ENCODE measurements around the gene DNAJC3. TPM values are rescaled to one million over a fixed set of nuclear protein-coding genes. Genes with fewer than 3 reads are reported as not detected.

The DNAJC3 gene
- total RNA-seq, 2 experiments from 2014 or later, result 17.6 to 17.7 TPM

- no peaks in the 10 kb centered on the region for H3K27me3 Mint-ChIP-seq
- ChIA-PET POLR2A (interaction anchor here (0.5 kb wide), 1 partner anchor 21 kb away, joined by 3 read pairs; no protein-coding TSS in a partner anchor), CTCF (no interaction called here)
- H3K36me3 ChIP-seq (ENCODE audit: insufficient read depth, low read length), result peaks cover 4% of the 10 kb centered on the region
- ATAC-seq (ENCODE audit: poor library complexity) (no peak), DNase-seq (no peak)
- TF ChIP-seq, protein P1, sequence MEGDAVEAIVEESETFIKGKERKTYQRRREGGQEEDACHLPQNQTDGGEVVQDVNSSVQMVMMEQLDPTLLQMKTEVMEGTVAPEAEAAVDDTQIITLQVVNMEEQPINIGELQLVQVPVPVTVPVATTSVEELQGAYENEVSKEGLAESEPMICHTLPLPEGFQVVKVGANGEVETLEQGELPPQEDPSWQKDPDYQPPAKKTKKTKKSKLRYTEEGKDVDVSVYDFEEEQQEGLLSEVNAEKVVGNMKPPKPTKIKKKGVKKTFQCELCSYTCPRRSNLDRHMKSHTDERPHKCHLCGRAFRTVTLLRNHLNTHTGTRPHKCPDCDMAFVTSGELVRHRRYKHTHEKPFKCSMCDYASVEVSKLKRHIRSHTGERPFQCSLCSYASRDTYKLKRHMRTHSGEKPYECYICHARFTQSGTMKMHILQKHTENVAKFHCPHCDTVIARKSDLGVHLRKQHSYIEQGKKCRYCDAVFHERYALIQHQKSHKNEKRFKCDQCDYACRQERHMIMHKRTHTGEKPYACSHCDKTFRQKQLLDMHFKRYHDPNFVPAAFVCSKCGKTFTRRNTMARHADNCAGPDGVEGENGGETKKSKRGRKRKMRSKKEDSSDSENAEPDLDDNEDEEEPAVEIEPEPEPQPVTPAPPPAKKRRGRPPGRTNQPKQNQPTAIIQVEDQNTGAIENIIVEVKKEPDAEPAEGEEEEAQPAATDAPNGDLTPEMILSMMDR (IDR thresholded peaks at IDR 0.05), result no peak
- H3K9me3 ChIP-seq (ENCODE audit: control insufficient read depth in 1 of 2, insufficient read depth in 1 of 2, low read length in 2 of 2), result no peaks in the 10 kb centered on the region
- peaks cover 89% of the 10 kb centered on the region for H3K4me1 Mint-ChIP-seq (ENCODE audit: low read depth)
- no peak overlapping the region for H3K27ac ChIP-seq (ENCODE audit: low read depth in 1 of 2, low read length in 2 of 2)
- H3K4me3 Mint-ChIP-seq, result no peak overlapping the region
- no peaks in the 10 kb centered on the region for H3K27me3 ChIP-seq (ENCODE audit: control insufficient read depth in 1 of 2, insufficient read depth in 2 of 2, low read length in 2 of 2)
- intact Hi-C loops (cut with DNase I, micrococcal nuclease), result no loop called here
- peaks cover 26% of the 10 kb centered on the region for H3K4me1 ChIP-seq (ENCODE audit: insufficient read depth, low read length)
- no peak overlapping the region for H3K27ac Mint-ChIP-seq
- H3K36me3 Mint-ChIP-seq (ENCODE audit: low read depth), result peaks cover 36% of the 10 kb centered on the region
- no peaks in the 10 kb centered on the region for H3K9me3 Mint-ChIP-seq
- H3K4me3 ChIP-seq (ENCODE audit: low read length), result no peak overlapping the region
These were observed 27.6 kb downstream of the DNAJC3 start for GRCh38 chr13:95704510-95704909.

DNA sequence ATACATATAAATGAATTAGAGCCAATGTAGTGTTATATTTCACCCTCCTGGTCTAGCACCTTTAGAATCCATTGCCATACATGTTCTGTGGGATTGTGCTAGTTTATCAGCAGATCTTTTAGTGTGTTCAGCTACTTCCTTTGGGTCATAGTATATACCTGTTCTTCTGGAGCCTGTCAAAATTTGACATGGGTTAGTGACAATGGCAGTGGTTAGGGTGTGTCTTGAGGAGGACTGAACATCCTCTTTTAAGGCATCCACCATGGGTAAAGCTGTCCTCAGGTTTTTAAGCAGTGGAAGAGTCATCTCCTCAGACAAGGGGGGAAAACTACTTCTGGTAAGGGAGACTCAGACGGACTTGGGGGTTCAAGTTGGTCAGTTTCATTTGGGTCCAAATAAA lies 29.4 kb downstream of the DNAJC3 start:
- peaks cover 26% of the 10 kb centered on the region for H3K4me1 ChIP-seq (ENCODE audit: insufficient read depth, low read length)

GRCh38 chr13:95707035-95707434 lies 30.1 kb downstream of the DNAJC3 start:
- ATAC-seq (ENCODE audit: poor library complexity), result peak; percentile 37
- no peak overlapping the region for H3K4me3 ChIP-seq (ENCODE audit: low read length)
- TF ChIP-seq, protein P1 (IDR thresholded peaks at IDR 0.05), result no peak
- no peaks in the 10 kb centered on the region for H3K27me3 ChIP-seq (ENCODE audit: control insufficient read depth in 1 of 2, insufficient read depth in 2 of 2, low read length in 2 of 2)
- POLR2A ChIA-PET, result interaction anchor here (0.6 kb wide), 1 partner anchor 16 kb away, joined by 3 read pairs; no protein-coding TSS in a partner anchor
- peaks cover 57% of the 10 kb centered on the region for H3K36me3 Mint-ChIP-seq (ENCODE audit: low read depth)
- H3K27ac Mint-ChIP-seq, result peak overlapping the region; percentile 63
- H3K27me3 Mint-ChIP-seq, result no peaks in the 10 kb centered on the region
- peak overlapping the region; percentile 42 for H3K4me3 Mint-ChIP-seq
- peaks cover 14% of the 10 kb centered on the region for H3K36me3 ChIP-seq (ENCODE audit: insufficient read depth, low read length)
- H3K4me1 Mint-ChIP-seq (ENCODE audit: low read depth), result peaks cover 68% of the 10 kb centered on the region
- H3K9me3 Mint-ChIP-seq, result no peaks in the 10 kb centered on the region
- CTCF ChIA-PET, result no interaction called here
- peak in 2 of 14 experiments; percentile 14 to 18 for DNase-seq
- H3K4me1 ChIP-seq (ENCODE audit: insufficient read depth, low read length), result peaks cover 26% of the 10 kb centered on the region
- intact Hi-C loops (cut with DNase I, micrococcal nuclease), result loop anchor here in 1 of 2 experiments (5.0 kb wide), 1 partner anchor 45 kb away; no protein-coding TSS in a partner anchor
- H3K9me3 ChIP-seq (ENCODE audit: control insufficient read depth in 1 of 2, insufficient read depth in 1 of 2, low read length in 2 of 2), result no peaks in the 10 kb centered on the region
- H3K27ac ChIP-seq (ENCODE audit: low read depth in 1 of 2, low read length in 2 of 2), result no peak overlapping the region

More for the DNA sequence above, 29.4 kb downstream of the DNAJC3 start:
- peak overlapping the region; percentile 16 for H3K4me3 Mint-ChIP-seq
- H3K4me1 Mint-ChIP-seq (ENCODE audit: low read depth), result peaks cover 75% of the 10 kb centered on the region
- peak overlapping the region; percentile 79 for H3K27ac Mint-ChIP-seq
- Histone ChIP-seq H3K4me3 (ENCODE audit: low read length) (no peak overlapping the region), H3K9me3 (ENCODE audit: control insufficient read depth in 1 of 2, insufficient read depth in 1 of 2, low read length in 2 of 2) (no peaks in the 10 kb centered on the region), H3K36me3 (ENCODE audit: insufficient read depth, low read length) (peaks cover 8% of the 10 kb centered on the region), H3K27ac (ENCODE audit: low read depth in 1 of 2, low read length in 2 of 2) (no peak overlapping the region), H3K27me3 (ENCODE audit: control insufficient read depth in 1 of 2, insufficient read depth in 2 of 2, low read length in 2 of 2) (no peaks in the 10 kb centered on the region)
- TF ChIP-seq, protein P1 (IDR thresholded peaks at IDR 0.05), result no peak
- DNase-seq (peak in 1 of 14 experiments; percentile 7), ATAC-seq (ENCODE audit: poor library complexity) (no peak)
- ChIA-PET POLR2A (no interaction called here), CTCF (interaction anchor here (1.4 kb wide), 1 partner anchor 11 kb away, joined by 3 read pairs; no protein-coding TSS in a partner anchor)
- intact Hi-C loops (cut with DNase I, micrococcal nuclease), result loop anchor here in 1 of 2 experiments (5.0 kb wide), 1 partner anchor 46 kb away; no protein-coding TSS in a partner anchor
- no peaks in the 10 kb centered on the region for H3K9me3 Mint-ChIP-seq
- H3K27me3 Mint-ChIP-seq, result no peaks in the 10 kb centered on the region
- peaks cover 54% of the 10 kb centered on the region for H3K36me3 Mint-ChIP-seq (ENCODE audit: low read depth)

All from CD4-positive, alpha-beta T cell (primary cell).